HL-60 (cell line): ENCODE data around the gene CFAP61.

ENCODE experiments used
- CTCF ChIP-seq: IDR thresholded peaks from one replicate; pipeline ENCODE4 v1.5.1; 2011; ENCODE audit warnings: low read length, control low read depth, inconsistent platforms; ENCODE audit not compliant: insufficient read depth
- TF ChIP-seq, protein P1 (sequence below): IDR thresholded peaks from 2 replicates; pipeline ENCODE4 v1.6.1; 2012; ENCODE audit warnings: low read depth; ENCODE audit not compliant: insufficient replicate concordance

DNA sequence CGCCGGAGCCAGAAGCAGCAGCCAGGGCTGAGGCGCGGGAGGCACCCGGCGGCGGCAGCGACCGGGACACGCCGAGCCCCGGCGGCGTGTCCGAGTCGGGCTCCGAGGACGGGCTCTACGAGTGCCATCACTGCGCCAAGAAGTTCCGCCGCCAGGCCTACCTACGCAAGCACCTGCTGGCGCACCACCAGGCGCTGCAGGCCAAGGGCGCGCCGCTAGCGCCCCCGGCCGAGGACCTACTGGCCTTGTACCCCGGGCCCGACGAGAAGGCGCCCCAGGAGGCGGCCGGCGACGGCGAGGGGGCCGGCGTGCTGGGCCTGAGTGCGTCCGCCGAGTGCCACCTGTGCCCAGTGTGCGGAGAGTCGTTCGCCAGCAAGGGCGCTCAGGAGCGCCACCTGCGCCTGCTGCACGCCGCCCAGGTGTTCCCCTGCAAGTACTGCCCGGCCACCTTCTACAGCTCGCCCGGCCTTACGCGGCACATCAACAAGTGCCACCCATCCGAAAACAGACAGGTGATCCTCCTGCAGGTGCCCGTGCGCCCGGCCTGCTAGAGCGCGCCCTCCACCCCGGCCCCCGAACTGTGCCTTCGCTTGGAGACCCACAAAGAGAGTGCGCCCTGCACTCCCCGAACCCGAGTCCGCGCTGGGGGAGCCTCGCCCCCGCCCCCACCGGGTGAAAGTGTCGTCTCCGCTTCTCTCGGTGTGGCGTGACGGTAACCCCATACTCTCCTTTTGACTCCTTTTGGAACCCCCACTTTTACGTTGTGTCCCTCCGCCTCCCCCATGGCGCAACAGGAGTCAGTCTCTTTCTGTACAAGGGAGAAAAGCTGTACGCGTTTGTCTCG lies 317.1 kb downstream of the CFAP61 start:
- no peak for TF ChIP-seq CTCF
- TF ChIP-seq, protein P1, sequence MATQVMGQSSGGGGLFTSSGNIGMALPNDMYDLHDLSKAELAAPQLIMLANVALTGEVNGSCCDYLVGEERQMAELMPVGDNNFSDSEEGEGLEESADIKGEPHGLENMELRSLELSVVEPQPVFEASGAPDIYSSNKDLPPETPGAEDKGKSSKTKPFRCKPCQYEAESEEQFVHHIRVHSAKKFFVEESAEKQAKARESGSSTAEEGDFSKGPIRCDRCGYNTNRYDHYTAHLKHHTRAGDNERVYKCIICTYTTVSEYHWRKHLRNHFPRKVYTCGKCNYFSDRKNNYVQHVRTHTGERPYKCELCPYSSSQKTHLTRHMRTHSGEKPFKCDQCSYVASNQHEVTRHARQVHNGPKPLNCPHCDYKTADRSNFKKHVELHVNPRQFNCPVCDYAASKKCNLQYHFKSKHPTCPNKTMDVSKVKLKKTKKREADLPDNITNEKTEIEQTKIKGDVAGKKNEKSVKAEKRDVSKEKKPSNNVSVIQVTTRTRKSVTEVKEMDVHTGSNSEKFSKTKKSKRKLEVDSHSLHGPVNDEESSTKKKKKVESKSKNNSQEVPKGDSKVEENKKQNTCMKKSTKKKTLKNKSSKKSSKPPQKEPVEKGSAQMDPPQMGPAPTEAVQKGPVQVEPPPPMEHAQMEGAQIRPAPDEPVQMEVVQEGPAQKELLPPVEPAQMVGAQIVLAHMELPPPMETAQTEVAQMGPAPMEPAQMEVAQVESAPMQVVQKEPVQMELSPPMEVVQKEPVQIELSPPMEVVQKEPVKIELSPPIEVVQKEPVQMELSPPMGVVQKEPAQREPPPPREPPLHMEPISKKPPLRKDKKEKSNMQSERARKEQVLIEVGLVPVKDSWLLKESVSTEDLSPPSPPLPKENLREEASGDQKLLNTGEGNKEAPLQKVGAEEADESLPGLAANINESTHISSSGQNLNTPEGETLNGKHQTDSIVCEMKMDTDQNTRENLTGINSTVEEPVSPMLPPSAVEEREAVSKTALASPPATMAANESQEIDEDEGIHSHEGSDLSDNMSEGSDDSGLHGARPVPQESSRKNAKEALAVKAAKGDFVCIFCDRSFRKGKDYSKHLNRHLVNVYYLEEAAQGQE: no peak
